SJSA1 (cell line): ENCODE measurements around the gene ACIN1. TPM values are rescaled to one million over a fixed set of nuclear protein-coding genes. Genes with fewer than 3 reads are reported as not detected.
A peak's percentile ranks its signal among the peaks of the same experiment; 100 is the strongest.

Experiments
- DNase-seq, 2 experiments: peaks; one replicate each; pipeline ENCODE4 v3.0.0-alpha.2; 2015 to 2020; ENCODE audit warnings: low spot score in 2 of 2, low read depth in 1 of 2
- H3K27ac ChIP-seq: fragments of 250-450 bp; sonication (Bioruptor Pico); 2 replicates; pipeline ENCODE4 v1.5.1; 2020; ENCODE audit warnings: mild to moderate bottlenecking, moderate library complexity
- H3K27me3 ChIP-seq: fragments of 250-450 bp; sonication (Bioruptor Pico); replicated peaks from 2 replicates; pipeline ENCODE4 v1.5.1; 2020; ENCODE audit warnings: mild to moderate bottlenecking, moderate library complexity
- H3K36me3 ChIP-seq: fragments of 250-450 bp; sonication (Bioruptor Pico); 2 replicates; pipeline ENCODE4 v1.5.1; 2020; ENCODE audit warnings: mild to moderate bottlenecking
- H3K4me1 ChIP-seq: fragments of 250-450 bp; sonication (Bioruptor Pico); replicated peaks from 2 replicates; pipeline ENCODE4 v1.6.1; 2021; ENCODE audit warnings: mild to moderate bottlenecking
- H3K4me3 ChIP-seq: fragments of 250-450 bp; sonication (Bioruptor Pico); 2 replicates; pipeline ENCODE4 v1.5.1; 2020; ENCODE audit warnings: mild to moderate bottlenecking
- H3K9me3 ChIP-seq: fragments of 250-450 bp; sonication (Bioruptor Pico); replicated peaks from 2 replicates; pipeline ENCODE4 v1.5.1; 2020; ENCODE audit warnings: mild to moderate bottlenecking
- total RNA-seq: library from RNA; depleted of rRNA; stranded (reverse); fragments of >200 nt; shearing (Covaris generic); gene quantifications from 2 replicates; pipeline ENCODE4 v1.2.3, GENCODE V29; 2014

ACIN1 gene
- total RNA-seq, 1 experiment from 2014 or later, result 68.2 TPM

DNA sequence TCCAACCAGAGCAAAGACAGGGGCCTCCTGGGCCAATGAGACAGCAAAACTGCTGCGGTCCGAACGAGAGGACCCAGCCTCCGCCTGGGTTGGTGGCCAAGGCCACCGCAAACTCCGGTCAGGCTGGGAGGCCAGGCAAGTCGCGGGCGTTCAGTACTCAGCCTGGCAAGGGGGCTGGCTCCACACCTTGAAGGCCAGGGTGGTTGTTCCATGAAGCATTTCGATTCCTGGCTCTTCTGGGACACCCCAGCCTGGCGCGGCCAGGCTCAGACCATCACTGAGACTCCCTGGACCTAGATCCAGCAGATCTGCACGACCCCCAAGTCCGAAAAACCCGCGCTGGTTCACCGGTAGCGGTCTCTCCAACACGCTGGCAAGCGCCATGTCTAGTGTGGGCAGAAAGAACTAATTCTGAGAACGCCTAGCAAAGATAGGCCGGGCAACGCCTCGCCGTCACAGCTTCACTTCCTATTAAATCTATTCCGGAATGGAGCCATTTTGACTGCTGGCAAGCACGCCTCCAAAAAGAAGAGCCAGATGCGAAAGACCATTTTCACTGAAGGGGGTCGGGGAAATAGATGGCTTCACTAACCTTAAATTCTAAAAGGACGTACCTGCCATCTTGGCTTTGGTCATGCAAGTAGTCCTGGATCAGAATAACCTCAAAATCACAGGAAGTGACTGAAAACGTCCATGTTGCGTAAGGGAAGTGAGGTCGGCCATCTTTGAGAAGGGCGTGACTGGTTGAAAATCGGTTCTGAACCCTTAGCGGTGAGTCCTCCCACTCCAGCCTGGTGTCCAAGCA is 60.2 kb downstream of the ACIN1 start, which contains the start of gene PSMB5:
Gene PSMB5, minus strand, starts transcription at position 403 of the 805 bp plus-strand sequence. Its CDS starts 19 bp downstream, at position 384.
- DNase-seq, result peak; percentile 86 to 95
- Histone ChIP-seq H3K4me1 (peaks cover 11% of the 10 kb centered on the region), H3K9me3 (no peaks in the 10 kb centered on the region), H3K27ac (peak within 1 kb of the TSS; percentile 98), H3K27me3 (no peaks in the 10 kb centered on the region), H3K36me3 (peaks cover 44% of the 10 kb centered on the region), H3K4me3 (peak within 1 kb of the TSS; percentile 70)

DNA sequence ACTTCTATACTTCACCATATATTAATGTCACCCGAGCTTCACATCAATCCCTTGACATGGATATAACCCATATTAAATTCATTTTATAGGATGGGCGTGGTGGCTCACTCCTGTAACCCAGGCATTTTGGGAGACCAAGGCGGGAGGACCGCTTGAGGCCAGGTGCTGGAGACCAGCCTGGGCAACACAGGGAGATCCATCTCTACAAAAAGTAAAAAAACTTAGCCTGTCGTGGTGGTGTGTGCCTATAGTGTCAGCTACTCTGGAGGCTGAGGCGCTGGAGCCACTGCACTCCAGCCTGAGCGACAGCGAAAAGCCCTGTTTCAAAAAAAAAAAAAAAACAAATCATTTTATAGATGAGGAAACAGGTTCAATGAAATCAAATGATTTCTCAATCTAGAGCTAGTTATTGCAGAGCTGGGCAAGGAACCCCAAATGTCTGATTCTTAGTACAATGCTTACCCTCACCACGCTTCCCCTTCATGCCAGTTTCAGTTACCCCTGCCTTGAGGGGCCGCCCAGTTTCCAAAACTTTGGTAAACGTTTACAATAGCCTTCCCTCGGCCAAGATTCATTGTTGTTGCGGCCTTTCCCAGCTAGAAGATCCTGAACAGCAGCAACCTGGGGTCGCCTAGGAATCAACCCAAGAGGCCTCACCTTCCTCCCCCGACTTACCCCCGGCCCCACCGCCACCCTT is 61.0 kb downstream of the ACIN1 start:
- no peak for DNase-seq
- no peaks in the 10 kb centered on the region for H3K9me3 ChIP-seq
- H3K27ac ChIP-seq, result peak overlapping the region; percentile 98
- no peaks in the 10 kb centered on the region for H3K27me3 ChIP-seq
- peaks cover 11% of the 10 kb centered on the region for H3K4me1 ChIP-seq
- H3K4me3 ChIP-seq, result peak overlapping the region; percentile 70
- peaks cover 50% of the 10 kb centered on the region for H3K36me3 ChIP-seq

DNA sequence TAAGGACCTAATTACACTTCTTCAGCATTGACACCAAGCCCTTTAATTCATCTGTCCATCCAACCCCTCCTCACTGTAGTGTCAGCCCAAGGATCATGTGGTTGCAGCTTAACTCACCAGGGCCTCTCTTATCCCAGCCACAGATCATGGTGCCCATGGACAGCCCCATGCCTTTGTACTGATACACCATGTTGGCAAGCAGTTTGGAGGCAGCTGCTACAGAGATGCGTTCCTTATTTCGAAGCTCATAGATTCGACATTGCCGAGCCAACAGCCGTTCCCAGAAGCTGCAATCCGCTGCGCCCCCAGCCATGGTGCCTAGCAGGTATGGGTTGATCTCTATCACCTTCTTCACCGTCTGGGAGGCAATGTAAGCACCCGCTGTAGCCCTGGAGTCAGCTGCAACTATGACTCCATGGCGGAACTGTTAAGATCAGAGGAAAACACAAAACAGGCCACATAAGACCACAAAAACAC is 61.6 kb downstream of the ACIN1 start:
- peaks cover 11% of the 10 kb centered on the region for H3K4me1 ChIP-seq

DNA sequence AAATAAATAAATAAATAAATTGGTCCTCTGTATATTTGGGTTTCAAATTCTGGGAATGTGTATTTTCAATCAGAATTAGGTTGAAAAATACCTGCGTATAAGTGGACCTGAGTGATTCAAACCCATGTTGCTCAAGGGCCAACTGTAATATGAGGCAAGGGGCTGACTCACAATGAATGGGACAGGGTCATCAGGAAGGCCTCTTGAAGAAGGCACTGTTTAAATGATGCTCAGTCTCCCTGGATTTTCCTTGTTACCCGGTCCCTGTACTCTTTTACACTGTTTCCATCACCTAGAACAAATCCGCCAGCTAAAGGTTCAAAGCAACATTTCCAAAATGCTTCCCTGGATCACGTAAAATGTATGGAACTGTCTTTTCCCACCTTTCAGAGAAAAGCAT is 64.0 kb downstream of the ACIN1 start:
- Histone ChIP-seq H3K9me3 (no peaks in the 10 kb centered on the region), H3K27ac (no peak overlapping the region)
- DNase-seq, result no peak

More for the DNA sequence above, 61.6 kb downstream of the ACIN1 start:
- peaks cover 57% of the 10 kb centered on the region for H3K36me3 ChIP-seq
- no peak for DNase-seq
- no peaks in the 10 kb centered on the region for H3K27me3 ChIP-seq
- no peak overlapping the region for H3K27ac ChIP-seq
- no peak overlapping the region for H3K4me3 ChIP-seq
- no peaks in the 10 kb centered on the region for H3K9me3 ChIP-seq

DNA sequence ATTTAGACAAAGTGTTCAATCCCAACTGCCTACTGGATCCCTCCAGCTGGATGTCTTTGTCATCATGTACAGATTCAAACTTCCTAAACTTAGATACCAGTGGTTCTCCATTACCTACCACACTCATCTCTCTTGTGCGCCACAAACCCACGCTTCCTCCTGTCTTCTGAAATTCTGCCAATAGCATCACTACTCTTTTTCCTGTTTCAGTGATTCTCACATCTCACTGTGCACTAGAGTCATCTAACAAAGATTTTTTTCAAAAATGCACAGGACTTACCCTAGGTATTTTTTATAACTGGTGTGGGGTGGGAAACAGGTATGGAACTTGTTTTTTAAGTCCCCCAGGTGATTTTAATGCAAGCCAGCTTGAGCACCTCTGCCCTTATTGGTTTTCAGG is 66.1 kb downstream of the ACIN1 start:
- Histone ChIP-seq H3K9me3 (no peaks in the 10 kb centered on the region), H3K27ac (no peak overlapping the region), H3K4me3 (no peak overlapping the region), H3K27me3 (no peaks in the 10 kb centered on the region), H3K4me1 (peaks cover 6% of the 10 kb centered on the region), H3K36me3 (peaks cover 76% of the 10 kb centered on the region)
- no peak for DNase-seq

More for the DNA sequence above, 64.0 kb downstream of the ACIN1 start:
- no peak overlapping the region for H3K4me3 ChIP-seq
- peaks cover 69% of the 10 kb centered on the region for H3K36me3 ChIP-seq
- peaks cover 11% of the 10 kb centered on the region for H3K4me1 ChIP-seq
- H3K27me3 ChIP-seq, result no peaks in the 10 kb centered on the region

DNA sequence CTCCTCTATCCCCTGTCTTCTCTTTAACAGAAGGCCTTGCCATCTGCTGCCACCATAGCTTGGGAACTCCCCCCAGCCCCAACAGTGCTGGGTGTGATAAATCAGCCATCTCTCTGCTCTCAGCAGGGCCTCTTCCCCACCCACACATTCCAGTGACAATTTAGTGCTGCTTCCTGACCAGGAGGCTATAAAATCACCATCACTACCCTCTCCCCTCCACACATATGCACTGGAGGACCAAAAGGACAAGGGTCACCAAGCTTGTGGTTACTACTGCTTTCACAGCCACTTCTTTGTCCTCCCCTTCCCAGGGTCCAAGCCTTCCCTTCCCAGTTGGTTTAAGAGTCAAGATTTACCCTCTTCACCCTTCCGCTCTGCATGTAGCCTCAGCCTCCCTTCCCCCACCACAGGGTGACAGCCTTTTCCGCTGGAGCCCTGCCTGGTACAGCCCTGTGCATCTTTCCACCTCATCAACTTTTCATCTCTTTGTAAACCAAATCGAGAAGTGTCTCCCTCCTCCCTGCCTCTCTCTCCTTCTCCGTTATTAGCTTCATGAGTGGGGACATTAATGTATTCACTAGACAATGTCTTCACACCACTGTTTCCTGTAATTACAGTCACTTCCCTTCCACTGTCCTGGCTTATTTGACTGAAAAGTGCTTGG is 69.7 kb downstream of the ACIN1 start:
- H3K36me3 ChIP-seq, result peaks cover 41% of the 10 kb centered on the region
- no peak overlapping the region for H3K27ac ChIP-seq
- no peak for DNase-seq
- H3K4me3 ChIP-seq, result no peak overlapping the region
- no peaks in the 10 kb centered on the region for H3K4me1 ChIP-seq
- no peaks in the 10 kb centered on the region for H3K27me3 ChIP-seq
- no peaks in the 10 kb centered on the region for H3K9me3 ChIP-seq

DNA sequence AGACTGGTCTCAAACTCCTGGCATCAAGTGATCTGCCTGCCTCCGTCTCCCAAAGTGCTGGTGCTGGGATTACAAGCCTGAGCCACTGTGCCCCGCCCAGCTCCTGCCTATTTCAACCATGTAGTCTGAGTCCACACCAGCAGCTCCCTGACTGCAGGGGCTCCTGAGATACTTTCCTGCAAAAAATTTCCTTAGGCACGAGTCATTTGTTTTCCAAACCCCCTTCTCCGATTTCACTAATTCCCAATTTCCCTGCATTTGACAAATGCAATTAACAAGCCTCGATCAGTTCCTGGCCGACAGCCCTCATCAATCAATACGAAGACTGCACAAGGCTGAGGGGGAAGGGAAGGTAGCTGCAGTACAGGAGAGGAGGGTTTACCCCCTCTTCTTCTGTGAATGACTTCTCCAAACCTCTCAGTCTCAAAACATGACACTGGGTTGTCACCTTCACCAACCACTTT is 70.3 kb downstream of the ACIN1 start:
- no peaks in the 10 kb centered on the region for H3K27me3 ChIP-seq
- H3K36me3 ChIP-seq, result peaks cover 35% of the 10 kb centered on the region
- H3K27ac ChIP-seq, result no peak overlapping the region
- no peaks in the 10 kb centered on the region for H3K4me1 ChIP-seq
- H3K4me3 ChIP-seq, result no peak overlapping the region
- DNase-seq, result no peak
- no peaks in the 10 kb centered on the region for H3K9me3 ChIP-seq

DNA sequence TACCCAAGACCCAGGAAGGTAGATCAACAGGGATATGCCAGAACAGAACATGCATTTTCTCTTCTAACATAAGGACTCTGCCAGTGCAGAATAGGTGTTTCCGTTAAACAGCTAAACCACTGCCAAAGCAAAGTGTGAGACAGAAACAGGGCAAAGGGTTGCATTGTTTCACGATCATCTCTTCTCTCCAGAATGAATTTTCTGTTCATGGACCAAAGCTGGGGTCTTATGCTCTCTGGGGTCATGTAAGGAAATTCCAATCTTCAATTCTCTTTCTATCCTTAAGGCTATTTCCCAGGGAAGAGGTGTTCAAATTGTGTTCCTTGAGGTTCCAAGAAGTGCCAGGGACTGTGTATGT is 71.2 kb downstream of the ACIN1 start:
- Histone ChIP-seq H3K9me3 (no peaks in the 10 kb centered on the region), H3K4me1 (no peaks in the 10 kb centered on the region), H3K4me3 (no peak overlapping the region), H3K27me3 (no peaks in the 10 kb centered on the region), H3K36me3 (peaks cover 28% of the 10 kb centered on the region), H3K27ac (no peak overlapping the region)
- DNase-seq, result no peak

DNA sequence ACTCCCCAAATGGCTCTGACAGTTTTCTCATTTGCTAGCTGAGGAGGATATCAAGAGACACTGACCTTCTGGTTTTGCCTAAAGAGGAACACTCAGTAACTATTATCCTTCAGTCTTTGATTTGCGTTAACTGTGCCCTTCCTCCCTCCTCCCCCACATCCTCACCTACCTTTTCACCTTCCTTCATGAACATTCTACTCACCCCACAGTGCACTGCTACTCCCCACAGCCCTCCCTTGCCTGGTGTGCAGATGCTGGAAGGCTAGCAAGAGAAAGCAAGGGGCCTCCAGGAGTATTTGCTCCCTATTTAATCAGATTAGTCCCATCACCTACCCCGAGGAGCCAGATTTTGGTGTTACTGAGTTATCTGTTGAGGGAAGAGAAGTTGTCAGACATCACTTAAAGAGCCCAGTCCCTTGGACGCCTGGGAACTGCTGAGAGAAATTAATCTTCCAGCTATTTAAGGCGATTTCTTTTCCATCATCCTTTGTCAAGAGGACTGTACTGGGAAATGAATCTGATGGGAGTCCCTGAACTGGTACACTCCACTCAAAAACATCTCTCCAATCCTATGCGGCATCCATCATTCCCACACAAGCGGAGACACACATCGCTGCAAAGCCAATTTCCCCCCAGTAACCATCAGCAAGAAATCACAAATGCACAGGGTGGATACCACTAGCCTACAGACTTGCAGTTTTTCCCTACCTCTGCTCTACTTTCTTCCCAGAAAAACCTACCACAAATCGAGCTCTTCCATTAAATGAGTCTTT is 71.7 kb downstream of the ACIN1 start:
- Histone ChIP-seq H3K27ac (no peak overlapping the region), H3K36me3 (peaks cover 22% of the 10 kb centered on the region), H3K27me3 (no peaks in the 10 kb centered on the region), H3K4me3 (no peak overlapping the region), H3K4me1 (no peaks in the 10 kb centered on the region), H3K9me3 (no peaks in the 10 kb centered on the region)
- no peak for DNase-seq

DNA sequence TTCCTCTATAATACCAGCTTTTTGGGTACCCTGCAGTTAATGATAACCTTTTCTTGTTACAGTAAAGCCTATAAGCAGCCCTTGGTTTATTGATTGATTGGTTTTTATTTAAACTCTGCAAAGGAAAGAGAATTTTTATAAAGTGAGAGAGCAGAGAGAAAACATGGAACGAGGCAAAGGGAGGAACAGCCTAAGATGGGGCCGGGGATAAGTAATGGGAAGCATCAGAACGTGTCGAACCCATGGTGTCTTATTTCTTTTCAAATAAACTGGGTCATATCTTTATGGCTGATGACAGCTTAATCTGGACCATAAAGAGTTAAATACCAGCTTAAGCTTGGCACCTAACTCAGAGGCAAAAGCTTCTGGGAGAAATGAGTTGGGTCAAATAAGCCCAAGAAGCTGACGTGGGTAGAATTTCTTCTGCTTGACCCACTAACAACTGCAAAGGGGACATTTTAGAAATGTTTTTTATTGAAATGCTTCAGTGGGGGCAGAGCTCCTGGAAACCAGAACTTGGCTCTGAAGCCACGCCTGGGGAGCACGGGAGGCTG is 73.0 kb downstream of the ACIN1 start:
- peaks cover 15% of the 10 kb centered on the region for H3K36me3 ChIP-seq
- no peaks in the 10 kb centered on the region for H3K4me1 ChIP-seq
- no peak for DNase-seq
- H3K4me3 ChIP-seq, result no peak overlapping the region
- H3K27me3 ChIP-seq, result no peaks in the 10 kb centered on the region
- no peak overlapping the region for H3K27ac ChIP-seq
- H3K9me3 ChIP-seq, result no peaks in the 10 kb centered on the region

DNA sequence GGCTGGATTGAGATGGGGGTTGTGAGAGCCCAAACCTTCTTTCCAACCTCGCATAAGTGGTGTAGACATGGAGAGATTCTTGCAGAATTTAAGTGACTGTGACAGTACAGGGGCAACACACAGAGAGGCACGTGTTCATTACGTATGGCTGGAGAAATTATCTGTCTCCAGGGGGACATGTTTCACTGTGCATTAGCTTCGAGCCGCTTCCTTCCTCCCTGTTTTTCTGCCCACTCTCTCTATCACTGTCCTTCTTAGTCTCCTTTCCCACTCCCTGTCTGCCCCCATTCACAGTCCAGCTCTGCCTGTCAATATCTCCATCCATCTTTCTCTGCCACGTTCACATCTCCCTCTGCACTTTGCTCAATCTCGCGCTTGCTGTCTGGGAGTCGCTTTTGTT is 73.5 kb downstream of the ACIN1 start:
- peaks cover 13% of the 10 kb centered on the region for H3K36me3 ChIP-seq
- no peaks in the 10 kb centered on the region for H3K9me3 ChIP-seq
- no peaks in the 10 kb centered on the region for H3K27me3 ChIP-seq
- no peak for DNase-seq
- peaks cover 1% of the 10 kb centered on the region for H3K4me1 ChIP-seq
- H3K27ac ChIP-seq, result no peak overlapping the region
- H3K4me3 ChIP-seq, result no peak overlapping the region

DNA sequence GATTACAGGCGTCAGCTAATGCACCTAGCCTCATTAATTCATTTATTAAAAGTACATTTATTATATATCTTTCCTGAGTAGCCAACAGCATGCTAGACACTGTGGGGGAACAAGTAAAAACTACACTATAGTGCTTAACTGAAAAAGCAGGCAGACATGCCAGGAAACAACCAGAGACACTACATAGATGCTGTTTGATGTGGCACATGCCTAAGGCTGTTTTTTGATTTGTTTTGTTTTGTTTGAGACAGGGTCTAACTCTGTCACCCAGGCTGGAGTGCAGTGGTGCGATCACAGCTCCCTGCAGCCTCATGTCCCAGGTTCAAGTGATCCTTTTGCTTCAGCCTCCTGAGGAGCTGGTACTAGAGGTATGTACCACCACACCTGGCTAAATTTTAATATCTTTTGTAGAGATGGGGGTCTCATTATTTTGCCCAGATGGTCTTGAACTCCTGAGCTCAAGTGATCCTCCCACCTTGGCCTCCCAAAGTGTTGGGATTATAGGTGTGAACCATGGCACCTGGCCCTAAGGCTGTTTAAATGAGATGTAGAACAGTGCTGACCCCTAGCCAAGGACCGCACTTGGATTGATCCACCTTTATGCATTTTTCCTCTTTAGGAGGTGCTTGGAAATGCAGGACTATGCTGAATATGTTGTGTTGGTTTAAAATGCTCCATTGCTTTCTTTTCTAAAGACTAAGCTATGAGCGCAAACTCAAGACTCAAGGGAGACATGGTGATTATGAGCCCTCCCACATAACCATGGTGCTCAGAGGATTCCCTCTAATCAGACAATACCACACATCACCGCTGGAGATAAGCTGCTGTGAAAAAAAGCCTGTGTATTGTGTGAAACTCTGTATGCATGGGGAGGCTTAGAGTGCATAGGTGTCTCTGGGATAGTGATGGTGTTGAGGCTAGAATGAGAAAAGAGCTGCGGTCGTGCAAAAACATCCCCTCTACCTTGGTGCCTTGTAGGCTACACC is 74.5 kb downstream of the ACIN1 start:
- no peak overlapping the region for H3K4me3 ChIP-seq
- peaks cover 6% of the 10 kb centered on the region for H3K36me3 ChIP-seq
- no peak for DNase-seq
- no peaks in the 10 kb centered on the region for H3K27me3 ChIP-seq
- H3K27ac ChIP-seq, result no peak overlapping the region
- peaks cover 5% of the 10 kb centered on the region for H3K4me1 ChIP-seq
- no peaks in the 10 kb centered on the region for H3K9me3 ChIP-seq
